GM18502 (cell line): Measurements from ENCODE around the gene MPZL3.
"Not testable (repeated sequence)": the region's sequence is repeated elsewhere in the genome, so short reads cannot be mapped to it uniquely, and the experiment has no call there.

Experiments used
- ATAC-seq: cut with Tn5 transposase; IDR thresholded peaks from one replicate; pipeline ENCODE4 v1.9.1; 2021; ENCODE audit warnings: mild to moderate bottlenecking; ENCODE audit not compliant: unreplicated experiment, poor library complexity

Gene MPZL3

DNA sequence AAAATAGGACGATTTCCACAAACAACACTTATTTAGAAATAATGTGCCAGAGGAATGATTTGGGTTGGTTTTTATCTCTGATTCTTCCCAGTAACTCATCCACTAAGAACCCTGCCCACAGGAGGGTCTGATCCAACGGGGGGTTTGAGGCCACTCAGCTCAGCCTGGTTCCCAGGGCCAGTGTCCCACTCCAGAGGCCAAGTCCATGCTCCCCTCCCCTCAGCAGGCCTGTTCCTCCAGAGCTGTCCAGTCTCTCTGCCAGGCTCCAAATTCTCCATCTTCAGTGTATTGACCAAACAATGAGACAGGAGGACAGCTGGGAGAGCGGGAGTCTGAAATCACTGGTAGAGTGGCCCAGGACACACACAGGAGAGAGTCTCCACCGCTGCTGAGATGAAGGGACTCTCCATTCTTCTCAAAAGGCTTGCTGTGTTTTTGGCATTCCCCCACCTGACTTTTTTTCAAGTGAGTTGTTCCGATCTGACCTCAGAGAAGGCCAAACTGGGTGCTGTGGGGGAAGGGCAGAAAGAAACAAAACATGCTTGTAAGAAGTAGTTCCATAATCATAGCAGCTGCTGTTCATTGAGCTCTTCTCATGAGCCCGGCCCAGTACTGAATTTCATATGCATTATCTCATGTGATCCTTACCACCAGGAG is 58.1 kb downstream of the MPZL3 start:
- ATAC-seq, result no peak

DNA sequence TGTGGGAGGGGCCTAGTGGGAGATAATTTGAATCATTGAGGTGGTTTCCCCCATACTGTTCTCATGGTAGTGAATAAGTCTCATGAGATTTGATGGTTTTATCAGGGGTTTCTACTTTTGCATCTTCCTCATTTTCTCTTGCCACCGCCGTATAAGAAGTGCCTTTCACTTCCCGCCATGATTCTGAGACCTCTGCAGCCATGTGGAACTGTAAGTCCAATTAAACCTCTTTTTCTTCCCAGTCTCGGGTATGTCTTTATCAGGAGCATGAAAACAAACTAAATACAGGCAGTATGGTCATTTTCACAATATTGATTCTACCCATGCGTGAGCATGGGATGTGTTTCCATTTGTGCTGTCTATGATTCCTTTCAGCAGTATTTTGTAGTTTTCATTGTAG is 59.3 kb downstream of the MPZL3 start:
- not testable (repeated sequence) for ATAC-seq

DNA sequence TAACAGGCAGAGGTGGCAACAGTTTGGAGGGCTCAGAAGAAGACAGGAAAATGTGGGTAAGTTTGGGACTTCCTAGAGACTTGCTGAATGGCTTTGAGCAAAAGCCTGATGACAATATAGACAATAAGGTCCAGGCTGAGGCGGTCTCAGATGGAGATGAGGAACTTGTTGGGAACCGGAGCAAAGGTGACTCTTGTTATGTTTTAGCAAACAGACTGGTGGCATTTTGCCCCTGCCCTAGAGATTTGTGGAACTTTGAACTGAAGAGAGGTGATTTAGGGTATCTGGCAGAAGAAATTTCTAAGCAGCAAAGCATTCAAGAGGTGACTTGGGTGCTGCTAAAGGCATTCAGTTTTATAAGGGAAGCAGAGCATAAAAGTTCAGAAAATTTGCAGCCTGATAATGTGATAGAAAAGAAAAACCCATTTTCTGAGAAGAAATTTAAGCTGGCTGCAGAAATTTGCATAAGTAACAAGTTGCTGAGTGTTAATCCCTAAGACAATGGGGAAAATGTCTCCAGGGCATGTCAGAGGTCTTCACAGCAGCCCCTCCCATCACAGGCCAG is 61.1 kb downstream of the MPZL3 start:
- not testable (repeated sequence) for ATAC-seq

DNA sequence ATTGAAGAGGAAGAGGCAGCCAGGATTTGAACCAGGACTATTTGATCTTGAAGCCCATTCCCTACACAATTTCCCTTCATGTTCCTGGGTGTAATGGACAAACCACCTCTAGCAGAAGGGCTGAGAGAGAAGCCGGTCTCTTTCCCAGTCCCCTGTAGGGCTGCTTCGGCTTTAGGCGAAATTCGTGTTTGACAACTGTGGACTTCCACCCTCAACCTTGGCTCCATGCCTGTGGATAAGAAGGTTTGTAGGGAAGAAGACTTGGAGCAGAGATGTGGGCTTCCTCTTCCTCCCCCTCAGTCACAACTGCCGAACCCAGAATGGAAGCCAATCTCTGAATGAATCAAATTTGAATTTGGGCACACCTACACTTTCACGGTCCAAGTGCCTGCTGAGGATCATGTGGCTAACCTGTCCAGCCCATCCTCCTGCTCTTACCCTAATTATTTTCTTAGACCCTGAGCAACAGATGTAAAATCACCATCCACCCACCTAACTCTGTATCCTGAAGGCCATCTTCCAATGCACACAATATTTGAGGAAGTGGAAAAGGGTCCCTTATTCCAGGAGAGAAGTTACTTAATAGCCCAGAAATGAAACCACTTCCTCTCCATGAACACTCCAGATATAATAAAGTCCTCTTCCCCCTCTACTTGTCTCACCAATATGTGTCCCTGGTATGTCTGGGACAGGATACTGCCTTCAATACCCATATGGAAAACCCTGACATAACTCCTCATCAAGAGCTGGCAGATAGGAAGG is 65.6 kb downstream of the MPZL3 start:
- no peak for ATAC-seq

DNA sequence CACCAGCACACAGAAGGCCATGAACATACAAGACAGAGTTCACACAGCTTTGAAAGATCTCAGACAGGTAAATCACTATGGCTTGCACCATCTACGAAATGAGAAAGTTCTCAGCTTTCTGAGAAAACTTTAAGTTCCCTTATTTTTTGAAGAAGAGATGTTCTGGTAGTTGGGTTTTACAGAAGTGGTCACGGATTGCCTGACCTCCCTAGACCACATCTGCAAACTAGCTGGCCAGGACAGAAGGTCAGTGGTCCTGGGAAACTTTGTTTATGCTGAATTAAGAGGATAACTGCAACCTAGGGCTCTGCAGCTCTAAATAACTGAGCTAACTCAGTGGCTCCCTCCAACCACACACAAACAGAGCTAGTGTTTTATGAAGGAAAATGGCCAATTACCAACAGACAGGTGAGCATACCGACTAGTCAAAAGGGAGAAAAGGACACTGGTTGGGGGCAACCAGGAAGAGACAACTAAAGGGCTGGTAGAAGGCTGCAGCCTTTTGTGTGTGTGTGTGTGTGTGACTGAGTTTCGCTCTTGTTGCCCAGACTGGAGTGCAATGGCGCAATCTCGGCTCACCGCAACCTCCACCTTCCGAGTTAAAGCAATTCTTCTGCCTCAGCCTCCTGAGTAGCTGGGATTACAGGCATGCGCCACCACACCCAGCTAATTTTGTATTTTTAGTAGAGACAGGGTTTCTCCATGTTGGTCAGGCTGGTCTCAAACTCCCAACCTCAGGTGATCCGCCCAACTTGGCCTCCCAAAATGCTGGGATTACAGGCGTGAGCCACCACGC is 67.2 kb downstream of the MPZL3 start:
- ATAC-seq, result no peak

DNA sequence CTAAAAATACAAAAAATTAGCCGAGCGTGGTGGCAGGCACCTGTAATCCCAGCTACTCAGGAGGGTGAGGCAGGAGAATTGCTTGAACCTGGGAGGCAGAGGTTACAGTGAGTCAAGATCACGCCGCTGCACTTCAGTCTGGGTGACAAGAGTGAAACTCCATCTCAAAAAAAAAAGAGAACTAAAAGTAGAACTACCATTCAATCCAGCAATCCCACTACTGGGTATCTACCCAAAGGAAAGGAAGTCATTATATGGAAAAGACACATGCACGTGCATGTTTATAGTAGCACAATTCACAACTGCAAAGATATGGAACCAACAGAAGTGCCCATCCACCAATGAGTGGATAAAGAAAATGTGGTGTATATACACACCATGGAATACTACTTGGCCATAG is 68.5 kb downstream of the MPZL3 start:
- not testable (repeated sequence) for ATAC-seq

DNA sequence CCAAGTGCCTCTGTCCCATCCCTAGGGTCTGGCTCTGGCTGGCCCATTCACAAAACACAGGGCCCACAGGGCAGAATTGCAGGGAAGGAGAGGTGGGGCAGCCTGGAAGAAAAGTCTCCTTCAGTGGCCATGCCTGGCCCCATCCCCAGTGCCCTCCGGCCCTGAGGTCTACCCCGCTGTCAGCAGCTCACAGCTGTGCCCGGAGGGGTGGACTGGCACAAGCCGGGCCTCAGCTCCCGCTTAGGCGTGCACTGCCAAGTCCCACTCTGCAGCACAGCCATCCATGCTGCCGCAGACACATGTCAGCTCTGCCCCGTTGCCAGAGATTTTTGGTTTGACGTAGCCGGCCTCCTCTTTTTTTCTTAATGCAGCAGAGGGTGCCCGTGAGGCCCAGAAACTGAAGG is 71.9 kb downstream of the MPZL3 start:
- no peak for ATAC-seq

DNA sequence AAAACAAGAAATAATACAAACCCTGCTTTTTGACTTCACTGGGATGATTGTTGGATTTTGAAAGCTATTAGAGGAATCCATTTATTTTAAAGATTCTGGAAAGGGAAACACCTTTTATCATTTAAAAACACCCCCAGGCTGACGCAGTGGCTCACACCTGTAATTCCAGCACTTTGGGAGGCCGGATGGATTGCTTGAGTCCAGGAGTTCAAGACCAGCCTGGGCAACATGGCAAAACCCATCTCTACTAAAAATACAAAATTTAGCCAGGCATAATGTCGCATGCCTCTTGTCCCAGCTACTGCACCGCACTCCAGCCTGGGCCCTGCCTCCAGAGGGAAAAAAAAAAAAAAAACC is 75.4 kb downstream of the MPZL3 start:
- no peak for ATAC-seq
